ENCODE data around the gene CFAP45. TPM values are rescaled to one million over a fixed set of nuclear protein-coding genes. Genes with fewer than 3 reads are reported as not detected.

CFAP45 gene
- total RNA-seq, 1 experiment from 2014 or later, result 3.6 TPM

DNA sequence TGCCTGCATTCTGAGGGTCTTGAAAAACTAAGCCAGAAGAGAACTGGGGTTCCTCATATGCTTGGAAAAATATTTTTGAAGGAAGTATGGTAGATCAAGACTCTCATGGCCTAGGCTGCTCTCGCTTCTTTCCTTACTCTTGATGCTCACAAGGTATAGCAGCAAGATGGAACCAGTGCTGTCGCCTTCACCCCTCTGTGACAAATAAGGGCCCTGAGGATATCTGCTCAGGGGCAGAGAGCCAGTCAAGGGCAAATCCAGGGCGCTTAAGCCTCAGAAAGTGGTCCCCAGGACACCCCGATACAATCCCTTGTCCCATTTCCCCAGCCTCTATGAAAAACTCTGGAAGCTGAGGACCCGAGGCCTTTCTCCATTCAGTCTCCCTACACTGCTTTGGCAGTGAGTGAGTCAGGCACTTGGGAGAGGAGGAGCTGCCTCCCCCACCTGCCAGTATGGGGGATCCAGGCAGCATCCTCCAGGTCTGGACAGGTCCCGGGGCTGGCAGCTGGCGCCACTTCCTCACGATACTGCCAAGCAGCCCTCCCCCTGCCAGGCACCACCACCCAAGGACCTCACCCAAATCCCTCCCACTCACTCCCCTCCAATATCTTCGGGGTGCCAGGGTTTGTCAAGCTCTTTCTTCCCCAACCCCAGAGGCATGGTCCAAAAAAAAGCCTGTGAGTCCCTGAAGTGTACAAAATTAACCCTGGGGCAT lies 44.1 kb upstream of the CFAP45 start:
- no peak for DNase-seq (ENCODE audit: low spot score)
- no peaks in the 10 kb centered on the region for H3K9me3 ChIP-seq (ENCODE audit: low read depth, low read length, poor library complexity, severe bottlenecking)
- H3K4me1 ChIP-seq (ENCODE audit: insufficient read depth, low read length, poor library complexity, severe bottlenecking), result peaks cover 6% of the 10 kb centered on the region
- BruUV-seq (replicated peaks), result no TSS peak
- H3K27ac ChIP-seq (ENCODE audit: low read depth, low read length, poor library complexity, severe bottlenecking), result no peak overlapping the region
- no peak overlapping the region for H3K4me3 ChIP-seq (ENCODE audit: low read depth, low read length, poor library complexity, severe bottlenecking)
- no peaks in the 10 kb centered on the region for H3K27me3 ChIP-seq (replicated peaks; ENCODE audit: insufficient read depth, low read depth, low read length, poor library complexity)
- intact Hi-C loops (cut with micrococcal nuclease; ENCODE audit: unreplicated experiment), result no loop called here
- no peaks in the 10 kb centered on the region for H3K36me3 ChIP-seq (ENCODE audit: insufficient read depth, low read length, poor library complexity, severe bottlenecking)
- TF ChIP-seq CTCF (conservative IDR thresholded peaks at IDR 0.05; ENCODE audit: low read depth, low read length) (no peak), EZH2 (IDR thresholded peaks at IDR 0.05; ENCODE audit: borderline replicate concordance, low read depth, low read length, poor library complexity, severe bottlenecking) (no peak)
- ChIA-PET CTCF (no interaction called here), POLR2A (ENCODE audit: low non-redundant PET) (no interaction called here)

DNA sequence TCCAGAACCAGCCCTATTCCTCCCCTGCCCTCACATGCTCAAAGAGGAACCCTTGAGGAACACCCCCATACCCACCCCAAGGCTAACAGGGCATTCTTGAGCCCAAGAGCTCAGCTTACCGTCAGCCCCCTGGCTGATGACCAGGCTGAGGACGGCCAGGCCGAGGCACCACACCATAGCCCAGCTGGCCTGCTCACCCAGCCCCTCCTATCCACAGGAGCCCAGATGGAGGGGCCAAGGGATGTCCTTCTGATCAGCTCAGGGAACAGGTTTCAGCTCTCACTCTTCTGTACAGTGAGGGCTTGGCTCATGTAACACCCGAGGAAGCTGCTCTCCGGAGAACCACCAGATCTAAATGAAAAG lies 43.3 kb upstream of the CFAP45 start:
- no TSS peak for BruUV-seq (replicated peaks)
- H3K27me3 ChIP-seq (replicated peaks; ENCODE audit: insufficient read depth, low read depth, low read length, poor library complexity), result no peaks in the 10 kb centered on the region
- no peaks in the 10 kb centered on the region for H3K36me3 ChIP-seq (ENCODE audit: insufficient read depth, low read length, poor library complexity, severe bottlenecking)
- intact Hi-C loops (cut with micrococcal nuclease; ENCODE audit: unreplicated experiment), result no loop called here
- no peaks in the 10 kb centered on the region for H3K9me3 ChIP-seq (ENCODE audit: low read depth, low read length, poor library complexity, severe bottlenecking)
- POLR2A ChIA-PET (ENCODE audit: low non-redundant PET), result no interaction called here
- TF ChIP-seq EZH2 (IDR thresholded peaks at IDR 0.05; ENCODE audit: borderline replicate concordance, low read depth, low read length, poor library complexity, severe bottlenecking) (no peak), CTCF (conservative IDR thresholded peaks at IDR 0.05; ENCODE audit: low read depth, low read length) (no peak)
- CTCF ChIA-PET, result no interaction called here
- H3K4me1 ChIP-seq (ENCODE audit: insufficient read depth, low read length, poor library complexity, severe bottlenecking), result peaks cover 6% of the 10 kb centered on the region
- H3K4me3 ChIP-seq (ENCODE audit: low read depth, low read length, poor library complexity, severe bottlenecking), result no peak overlapping the region
- no peak for DNase-seq (ENCODE audit: low spot score)
- H3K27ac ChIP-seq (ENCODE audit: low read depth, low read length, poor library complexity, severe bottlenecking), result no peak overlapping the region

GRCh38 chr1:159942632-159943277 lies 42.8 kb upstream of the CFAP45 start:
- no peak overlapping the region for H3K27ac ChIP-seq (ENCODE audit: low read depth, low read length, poor library complexity, severe bottlenecking)
- H3K9me3 ChIP-seq (ENCODE audit: low read depth, low read length, poor library complexity, severe bottlenecking), result no peaks in the 10 kb centered on the region
- H3K27me3 ChIP-seq (replicated peaks; ENCODE audit: insufficient read depth, low read depth, low read length, poor library complexity), result no peaks in the 10 kb centered on the region
- ChIA-PET CTCF (no interaction called here), POLR2A (ENCODE audit: low non-redundant PET) (no interaction called here)
- DNase-seq (ENCODE audit: low spot score), result no peak
- TF ChIP-seq CTCF (conservative IDR thresholded peaks at IDR 0.05; ENCODE audit: low read depth, low read length), result no peak
- no peak overlapping the region for H3K4me3 ChIP-seq (ENCODE audit: low read depth, low read length, poor library complexity, severe bottlenecking)
- no peaks in the 10 kb centered on the region for H3K36me3 ChIP-seq (ENCODE audit: insufficient read depth, low read length, poor library complexity, severe bottlenecking)
- intact Hi-C loops (cut with micrococcal nuclease; ENCODE audit: unreplicated experiment), result no loop called here
- no TSS peak for BruUV-seq (replicated peaks)
- H3K4me1 ChIP-seq (ENCODE audit: insufficient read depth, low read length, poor library complexity, severe bottlenecking), result peaks cover 6% of the 10 kb centered on the region
